Measurements from ENCODE around the gene SPRN.
A peak's percentile ranks its signal among the peaks of the same experiment; 100 is the strongest.
"Not testable (repeated sequence)": the region's sequence is repeated elsewhere in the genome, so short reads cannot be mapped to it uniquely, and the experiment has no call there.

The SPRN gene

GRCh38 chr10:133439517-133440461, 15.4 kb upstream of the SPRN start:
- no peak for DNase-seq (ENCODE audit: low spot score)

- peak; percentile 55 for DNase-seq (ENCODE audit: low spot score)
Observed at GRCh38 chr10:133438711-133439273, 14.4 kb upstream of the SPRN start.

DNA sequence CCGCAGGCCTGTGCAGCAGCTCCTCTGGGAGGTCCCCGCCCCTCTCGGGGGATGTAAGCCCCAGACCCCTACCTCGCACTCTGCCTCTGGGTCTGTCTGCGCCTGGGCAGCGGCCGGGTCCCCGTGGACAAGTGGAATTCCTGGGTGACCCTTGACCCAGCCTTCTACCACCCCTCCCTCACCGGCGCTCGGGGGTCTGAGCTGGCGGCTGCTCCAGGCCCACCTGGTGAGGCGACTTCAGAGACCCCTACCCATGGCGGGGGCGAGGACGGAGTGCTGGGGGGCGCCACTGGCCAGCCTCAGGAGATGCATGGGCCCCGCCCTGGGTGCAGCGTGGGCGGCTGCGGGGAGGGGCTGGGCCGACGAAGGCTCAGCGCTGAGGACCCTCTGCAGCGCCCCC, 8.4 kb upstream of the SPRN start:
- not testable (repeated sequence) for DNase-seq (ENCODE audit: low spot score)

- not testable (repeated sequence) for DNase-seq (ENCODE audit: low spot score)
Observed at GRCh38 chr10:133431888-133432613, 7.6 kb upstream of the SPRN start.

- not testable (repeated sequence) for DNase-seq (ENCODE audit: low spot score)
Observed at GRCh38 chr10:133429571-133429970, 5.1 kb upstream of the SPRN start.

DNA sequence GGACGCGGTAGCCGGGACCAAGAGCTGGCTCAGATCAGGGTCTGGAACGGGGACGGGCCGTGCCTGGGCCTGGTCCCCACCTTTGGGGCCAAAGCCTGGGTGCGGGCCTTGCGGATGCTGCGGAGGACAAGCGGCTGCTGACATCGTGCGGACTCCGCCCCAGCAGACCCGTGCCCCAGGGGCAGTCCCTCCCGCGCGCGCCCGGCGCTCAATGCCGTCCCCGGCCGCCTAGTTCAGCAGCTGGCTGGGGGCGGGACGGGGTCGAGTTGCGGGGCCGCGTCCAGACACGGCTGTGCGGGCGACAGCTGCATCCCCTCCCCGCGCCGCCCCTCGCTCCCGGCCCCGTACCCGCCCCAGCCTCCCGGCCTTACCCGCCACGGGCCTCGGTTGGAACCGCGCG, 323 bp downstream of the SPRN start:
- DNase-seq (ENCODE audit: low spot score), result not testable (repeated sequence)

GRCh38 chr10:133422807-133423771, 1.3 kb downstream of the SPRN start:
- no peak for DNase-seq (ENCODE audit: low spot score)

- no peak for DNase-seq (ENCODE audit: low spot score)
Observed at GRCh38 chr10:133422223-133422806, 2.1 kb downstream of the SPRN start.

GRCh38 chr10:133421336-133422222, 2.8 kb downstream of the SPRN start:
- no peak for DNase-seq (ENCODE audit: low spot score)

DNA sequence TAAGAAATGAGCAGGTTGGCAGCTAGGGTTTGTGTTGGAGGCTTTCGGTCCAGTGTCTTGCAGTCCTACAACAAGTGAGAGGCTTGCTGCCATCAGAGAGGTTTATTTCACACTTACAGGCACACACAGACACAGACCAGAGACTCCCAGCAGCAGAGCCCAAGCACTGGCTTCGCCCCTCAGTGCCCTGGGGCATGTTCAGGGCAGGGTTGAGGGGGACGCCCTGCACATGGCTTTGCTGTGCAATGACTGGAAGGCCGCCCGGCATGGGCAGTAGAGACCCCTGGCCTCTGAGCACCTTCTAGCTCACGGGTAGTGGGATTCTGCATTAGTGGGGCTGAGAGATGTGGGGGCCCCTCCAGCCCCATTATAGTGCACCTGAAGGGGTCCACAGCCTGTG, 3.8 kb downstream of the SPRN start:
- no peak for DNase-seq (ENCODE audit: low spot score)

GRCh38 chr10:133420028-133420427, 4.4 kb downstream of the SPRN start:
- no peak for DNase-seq (ENCODE audit: low spot score)

- DNase-seq (ENCODE audit: low spot score), result no peak
Observed at GRCh38 chr10:133419211-133419950, 5.0 kb downstream of the SPRN start.

DNA sequence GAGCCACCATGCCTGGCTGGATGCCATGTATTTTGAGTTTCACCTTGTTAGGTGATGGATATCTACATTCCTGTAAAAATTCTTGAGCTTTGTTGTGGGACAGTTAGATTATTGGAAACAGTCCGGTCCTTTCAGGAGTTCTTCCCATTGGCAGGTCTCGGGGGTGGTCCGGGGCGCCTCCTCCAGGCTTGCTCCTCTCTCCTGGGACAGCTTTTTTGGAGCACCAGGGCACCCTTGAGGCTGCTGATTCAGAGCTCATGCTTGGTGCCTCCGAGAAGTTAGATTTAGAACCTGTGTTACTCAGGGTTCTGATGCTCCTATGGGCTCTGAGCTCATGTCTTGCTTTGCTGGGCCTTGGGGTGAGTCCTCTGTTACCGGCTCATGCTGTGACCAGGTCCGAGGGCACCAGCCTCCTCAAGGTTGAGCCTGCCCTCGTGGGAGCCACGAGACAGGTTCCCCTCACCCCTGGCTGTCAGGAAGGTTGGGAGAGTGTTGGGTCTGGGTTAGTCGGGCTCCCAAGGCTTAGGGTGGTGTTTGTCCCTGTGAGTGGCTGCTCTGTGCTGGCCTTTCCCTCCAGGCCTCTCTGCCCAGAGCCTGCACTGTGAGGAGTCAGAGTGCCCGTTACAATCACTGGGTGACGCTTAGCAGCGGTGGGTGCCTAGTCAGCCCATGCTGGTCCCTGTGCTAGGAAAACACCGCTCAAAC, 6.0 kb downstream of the SPRN start:
- DNase-seq (ENCODE audit: low spot score), result no peak

GRCh38 chr10:133415752-133416151, 8.7 kb downstream of the SPRN start:
- DNase-seq (ENCODE audit: low spot score), result no peak

DNA sequence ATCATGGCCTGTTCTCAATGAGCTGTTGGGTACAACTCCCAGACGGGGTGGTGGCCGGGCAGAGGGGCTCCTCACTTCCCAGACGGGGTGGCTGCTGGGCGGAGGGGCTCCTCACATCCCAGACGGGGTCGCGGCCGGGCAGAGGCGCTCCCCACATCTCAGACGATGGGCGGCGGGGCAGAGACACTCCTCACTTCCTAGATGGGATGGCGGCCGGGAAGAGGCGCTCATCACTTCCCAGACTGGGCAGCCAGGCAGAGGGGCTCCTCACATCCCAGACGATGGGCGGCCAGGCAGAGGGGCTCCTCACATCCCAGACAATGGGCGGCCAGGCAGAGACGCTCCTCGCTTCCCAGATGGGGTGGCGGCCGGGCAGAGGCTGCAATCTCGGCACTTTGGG, 10.0 kb downstream of the SPRN start:
- DNase-seq (ENCODE audit: low spot score), result not testable (repeated sequence)

- DNase-seq (ENCODE audit: low spot score), result no peak
Observed at GRCh38 chr10:133412381-133412711, 12.1 kb downstream of the SPRN start.

GRCh38 chr10:133411523-133412380, 12.7 kb downstream of the SPRN start:
- no peak for DNase-seq (ENCODE audit: low spot score)
